BJ (cell line): ENCODE results near the gene SHANK1. TPM values are rescaled to one million over a fixed set of nuclear protein-coding genes. Genes with fewer than 3 reads are reported as not detected.

ENCODE experiments used
- CTCF ChIA-PET: fragments of 350-600 bp; formaldehyde crosslinking; extraction: SDS; loops from one replicate; lab custom pipeline; 2021; ENCODE audit warnings: antibody characterized with exemption, inconsistent platforms; lab: Yijun Ruan, JAX
- POLR2A ChIA-PET: fragments of 300-600 bp; sonication (Branson Sonifier 250); formaldehyde crosslinking; extraction: SDS; loops from one replicate; lab custom pipeline; 2021; ENCODE audit warnings: antibody characterized with exemption; lab: Charles Lee
- DNase-seq: peaks from one replicate; pipeline ENCODE4 v3.0.0-alpha.2; 2011; ENCODE audit warnings: low read depth
- H3K27me3 ChIP-seq: 2 replicates; pipeline ENCODE4 v1.6.0; 2011; ENCODE audit warnings: low read length; ENCODE audit not compliant: control insufficient read depth, insufficient read depth
- H3K36me3 ChIP-seq: 2 replicates; pipeline ENCODE4 v1.5.1; 2011; ENCODE audit warnings: low read length; ENCODE audit not compliant: control insufficient read depth, insufficient read depth
- H3K4me3 ChIP-seq: 2 replicates; pipeline ENCODE4 v1.5.1; 2011; ENCODE audit warnings: low read depth, mild to moderate bottlenecking, control low read depth, low read length
- CTCF ChIP-seq: IDR thresholded peaks from 2 replicates; pipeline ENCODE4 v1.5.1; 2011; ENCODE audit warnings: low read depth, mild to moderate bottlenecking, control low read depth, inconsistent platforms, low read length, moderate library complexity; ENCODE audit not compliant: insufficient read depth
- polyA plus RNA-seq: library from polyadenylated mRNA; depleted of rRNA; stranded (reverse); fragments of >200 nt; gene quantifications from 2 replicates; pipeline ENCODE4 v1.2.3, GENCODE V29; 2011

SHANK1 gene
- polyA plus RNA-seq, 1 experiment: 1.8 TPM

DNA sequence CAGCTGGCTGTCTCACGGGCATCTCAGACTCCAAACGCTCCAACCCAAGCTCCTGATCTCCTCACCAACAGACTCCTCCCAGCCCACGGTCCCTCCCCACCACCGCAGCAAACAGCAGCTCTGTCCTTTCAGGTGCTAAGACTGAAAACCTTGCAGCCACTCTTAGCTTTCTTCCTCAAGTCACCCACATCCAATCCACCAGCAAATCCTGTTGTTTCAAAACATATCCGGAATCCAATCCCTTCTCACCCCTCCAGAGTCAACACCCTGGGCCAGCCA lies 49.6 kb downstream of the SHANK1 start:
- CTCF ChIA-PET: interaction anchor here (0.6 to 2.9 kb wide), 27 partner anchors 10 to 252 kb away, joined by 3 to 21 read pairs (median 6); partner anchors contain the start of gene CLEC11A
- no peak overlapping the region for H3K4me3 ChIP-seq
- no peaks in the 10 kb centered on the region for H3K36me3 ChIP-seq
- POLR2A ChIA-PET: no interaction called here
- H3K27me3 ChIP-seq: peaks cover 16% of the 10 kb centered on the region
- no peak for DNase-seq
- TF ChIP-seq CTCF: no peak

- H3K4me3 ChIP-seq: no peak overlapping the region
- H3K36me3 ChIP-seq: no peaks in the 10 kb centered on the region
- no peak for DNase-seq
- POLR2A ChIA-PET: no interaction called here
- CTCF ChIA-PET: interaction anchor here (0.6 to 2.9 kb wide), 28 partner anchors 9 to 252 kb away, joined by 3 to 21 read pairs (median 6); partner anchors contain the start of gene CLEC11A
- peak; percentile 88 for TF ChIP-seq CTCF
- H3K27me3 ChIP-seq: peaks cover 16% of the 10 kb centered on the region
These were observed 50.1 kb downstream of the SHANK1 start for GRCh38 chr19:50669302-50670101.

GRCh38 chr19:50668879-50669278 lies 50.7 kb downstream of the SHANK1 start:
- DNase-seq: no peak
- no peak for TF ChIP-seq CTCF
- no peaks in the 10 kb centered on the region for H3K36me3 ChIP-seq
- POLR2A ChIA-PET: no interaction called here
- CTCF ChIA-PET: interaction anchor here (0.6 to 2.9 kb wide), 11 partner anchors 14 to 134 kb away, joined by 3 to 21 read pairs (median 7); partner anchors contain the start of gene CLEC11A
- H3K27me3 ChIP-seq: peaks cover 16% of the 10 kb centered on the region
- no peak overlapping the region for H3K4me3 ChIP-seq

- DNase-seq: no peak
- TF ChIP-seq CTCF: no peak
- peaks cover 16% of the 10 kb centered on the region for H3K27me3 ChIP-seq
- no peak overlapping the region for H3K4me3 ChIP-seq
- no peaks in the 10 kb centered on the region for H3K36me3 ChIP-seq
- POLR2A ChIA-PET: no interaction called here
- CTCF ChIA-PET: no interaction called here
These were observed 51.2 kb downstream of the SHANK1 start for GRCh38 chr19:50668416-50668815.

DNA sequence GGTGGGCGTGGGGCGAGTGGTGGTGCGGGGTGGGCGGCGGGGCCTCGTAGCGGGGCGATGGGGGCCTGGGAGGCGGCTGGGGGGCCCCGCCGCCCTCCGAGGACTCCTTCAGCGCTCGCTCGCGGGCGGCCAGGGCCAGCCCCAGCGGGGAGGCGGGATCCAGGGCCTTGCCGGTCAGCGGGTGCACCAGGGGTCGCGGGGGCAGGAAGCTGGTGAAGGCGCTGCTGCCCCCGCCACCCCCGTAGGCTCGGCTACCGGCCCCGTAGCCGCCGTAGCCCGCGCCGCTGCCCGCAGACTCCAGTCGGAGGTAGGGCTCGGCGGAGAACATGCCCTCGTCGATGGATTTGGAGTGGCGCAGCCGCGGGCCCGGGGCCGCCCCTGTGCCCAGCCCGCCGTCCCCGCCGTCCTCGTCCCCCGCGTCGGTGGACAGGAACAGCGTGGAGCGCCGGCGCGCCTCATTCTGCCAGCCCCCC lies 51.8 kb downstream of the SHANK1 start:
- ChIA-PET POLR2A (no interaction called here), CTCF (no interaction called here)
- Histone ChIP-seq H3K27me3 (peaks cover 16% of the 10 kb centered on the region), H3K4me3 (no peak overlapping the region), H3K36me3 (no peaks in the 10 kb centered on the region)
- no peak for TF ChIP-seq CTCF
- DNase-seq: no peak
